Right cardiac atrium (tissue), 5 donors: ENCODE data around the gene AKAP11. TPM values are rescaled to one million over a fixed set of nuclear protein-coding genes. Genes with fewer than 3 reads are reported as not detected.

Experiments used
- ATAC-seq, 2 donors: fragments of 200-7000 bp; cut with Tn5 transposase; one replicate each; pipeline versions ENCODE4 v1.8.0 to v1.9.1; 2020; ENCODE audit warnings: moderate library complexity in 2 of 2, mild to moderate bottlenecking in 1 of 2
- DNase-seq, 3 donors: peaks; one replicate each; pipeline ENCODE4 v3.0.0-alpha.2; 2020
- H3K27ac ChIP-seq: one replicate; pipeline ENCODE4 v1.5.1; 2013; ENCODE audit warnings: mild to moderate bottlenecking, low read length, control low read depth, moderate library complexity
- H3K27me3 ChIP-seq: one replicate; pipeline ENCODE4 v1.6.1; 2013; ENCODE audit not compliant: control insufficient read depth, insufficient read depth
- H3K4me1 ChIP-seq: one replicate; pipeline ENCODE4 v1.6.1; 2013; ENCODE audit warnings: low read length; ENCODE audit not compliant: control insufficient read depth, insufficient read depth
- H3K4me3 ChIP-seq: one replicate; pipeline ENCODE4 v1.5.1; 2013; ENCODE audit warnings: low read length, control low read depth
- H3K9me3 ChIP-seq: one replicate; pipeline ENCODE4 v1.6.1; 2013; ENCODE audit warnings: low read length; ENCODE audit not compliant: control insufficient read depth
- WGBS: extraction: QIAGEN DNeasy Blood & Tissue Kit; methylation state at CpG from one replicate; pipeline ENCODE4 v1.1.7; 2013; 5-methylcytosine and 5-hydroxymethylcytosine counted together
- intact Hi-C, 4 donors: fragments of 100-400 bp; cut with DNase I; formaldehyde crosslinking; loops; one replicate each; pipeline versions ENCODE4 v1.11.0 to v1.14.0; 2022 to 2023
- polyA plus RNA-seq: library from polyadenylated mRNA; stranded (reverse); fragments of 200-250 nt; gene quantifications from one replicate; pipeline ENCODE4 v1.2.3, GENCODE V29; 2013
- total RNA-seq, 4 donors: library from RNA; stranded (reverse); fragmentation: NEBNext Ultra II Directional; extraction: Animal tissue kit (Norgen Biotek cat#: 25700); gene quantifications; one replicate each; pipeline ENCODE4 v1.2.1, GENCODE V29; 2021
- donor health status: healthy with polysubstance abuse.
- donor health status: DM: no; HTN: yes; CAD: no.
- donor health status: DM: no; HTN: no; CAD: no.
- donor health status: DM: no; HTN: yes; CAD: no; lungs with severe emphysema.
- donor health status: DM: yes; HTN: yes; CAD: no.

AKAP11 gene
- total and polyA plus RNA-seq, 5 donors = 7.6 to 41.3 (median 36.2) TPM

- 46% methylated on average over 6 of the region's 6 CpGs for WGBS
- H3K4me3 ChIP-seq = no peak overlapping the region
- no peak overlapping the region for H3K27ac ChIP-seq
- ATAC-seq = no peak
- no peaks in the 10 kb centered on the region for H3K27me3 ChIP-seq
- H3K4me1 ChIP-seq = no peaks in the 10 kb centered on the region
- intact Hi-C loops = no loop called here
- DNase-seq = no peak
- no peaks in the 10 kb centered on the region for H3K9me3 ChIP-seq
Observed at GRCh38 chr13:42334329-42334706, 62.4 kb downstream of the AKAP11 start.

GRCh38 chr13:42337808-42338600 is 66.1 kb downstream of the AKAP11 start:
- Histone ChIP-seq H3K27ac (no peak overlapping the region), H3K27me3 (no peaks in the 10 kb centered on the region), H3K4me1 (no peaks in the 10 kb centered on the region), H3K9me3 (no peaks in the 10 kb centered on the region), H3K4me3 (no peak overlapping the region)
- WGBS = 76% methylated on average over 7 of the region's 7 CpGs
- intact Hi-C loops = no loop called here
- ATAC-seq (no peak), DNase-seq (no peak)

- Histone ChIP-seq H3K4me1 (no peaks in the 10 kb centered on the region), H3K4me3 (no peak overlapping the region), H3K27me3 (no peaks in the 10 kb centered on the region), H3K9me3 (no peaks in the 10 kb centered on the region), H3K27ac (no peak overlapping the region)
- ATAC-seq (no peak), DNase-seq (no peak)
- 63% methylated on average over 3 of the region's 3 CpGs for WGBS
- intact Hi-C loops = no loop called here
Observed at GRCh38 chr13:42345367-42345766, 73.4 kb downstream of the AKAP11 start.

- Histone ChIP-seq H3K27me3 (no peaks in the 10 kb centered on the region), H3K27ac (no peak overlapping the region), H3K4me3 (no peak overlapping the region), H3K4me1 (no peaks in the 10 kb centered on the region), H3K9me3 (no peaks in the 10 kb centered on the region)
- DNase-seq (no peak), ATAC-seq (no peak)
- 69% methylated on average over 4 of the region's 4 CpGs for WGBS
- intact Hi-C loops = no loop called here
Observed at GRCh38 chr13:42348576-42348975, 76.6 kb downstream of the AKAP11 start.

GRCh38 chr13:42350141-42350540 is 78.2 kb downstream of the AKAP11 start:
- Histone ChIP-seq H3K9me3 (no peaks in the 10 kb centered on the region), H3K4me1 (no peaks in the 10 kb centered on the region), H3K27me3 (no peaks in the 10 kb centered on the region), H3K4me3 (no peak overlapping the region), H3K27ac (no peak overlapping the region)
- WGBS = 65% methylated on average over 4 of the region's 4 CpGs
- DNase-seq (no peak), ATAC-seq (no peak)
- intact Hi-C loops = no loop called here

- DNase-seq = no peak
Observed at GRCh38 chr13:42354241-42355091, 82.5 kb downstream of the AKAP11 start.

GRCh38 chr13:42355092-42355485 is 83.1 kb downstream of the AKAP11 start:
- no peak for ATAC-seq
- no peak overlapping the region for H3K4me3 ChIP-seq
- H3K4me1 ChIP-seq = no peaks in the 10 kb centered on the region
- H3K27ac ChIP-seq = no peak overlapping the region
- WGBS = 70% methylated on average over 4 of the region's 4 CpGs
- intact Hi-C loops = no loop called here
- no peak for DNase-seq
- no peaks in the 10 kb centered on the region for H3K9me3 ChIP-seq
- H3K27me3 ChIP-seq = no peaks in the 10 kb centered on the region

More at GRCh38 chr13:42354241-42355091, 82.5 kb downstream of the AKAP11 start:
- no peak overlapping the region for H3K27ac ChIP-seq
- peak in 1 of 2 donors; percentile 48 for ATAC-seq
- H3K27me3 ChIP-seq = no peaks in the 10 kb centered on the region
- H3K4me3 ChIP-seq = no peak overlapping the region
- WGBS = 29% methylated on average over 6 of the region's 6 CpGs
- H3K4me1 ChIP-seq = no peaks in the 10 kb centered on the region
- intact Hi-C loops = no loop called here
- H3K9me3 ChIP-seq = no peaks in the 10 kb centered on the region

GRCh38 chr13:42355491-42356183 is 83.7 kb downstream of the AKAP11 start:
- Histone ChIP-seq H3K27ac (no peak overlapping the region), H3K27me3 (no peaks in the 10 kb centered on the region), H3K9me3 (no peaks in the 10 kb centered on the region), H3K4me1 (no peaks in the 10 kb centered on the region), H3K4me3 (no peak overlapping the region)
- WGBS = 90% methylated on average over 6 of the region's 6 CpGs
- intact Hi-C loops = no loop called here
- DNase-seq (no peak), ATAC-seq (no peak)

GRCh38 chr13:42356184-42356575 is 84.2 kb downstream of the AKAP11 start:
- WGBS = 87% methylated on average over 5 of the region's 5 CpGs
- Histone ChIP-seq H3K4me3 (no peak overlapping the region), H3K27ac (no peak overlapping the region), H3K9me3 (no peaks in the 10 kb centered on the region), H3K27me3 (no peaks in the 10 kb centered on the region), H3K4me1 (no peaks in the 10 kb centered on the region)
- ATAC-seq (no peak), DNase-seq (no peak)
- intact Hi-C loops = no loop called here

GRCh38 chr13:42360046-42360574 is 88.2 kb downstream of the AKAP11 start:
- Histone ChIP-seq H3K27me3 (no peaks in the 10 kb centered on the region), H3K4me1 (no peaks in the 10 kb centered on the region), H3K9me3 (no peaks in the 10 kb centered on the region), H3K4me3 (no peak overlapping the region), H3K27ac (no peak overlapping the region)
- intact Hi-C loops = no loop called here
- DNase-seq (no peak), ATAC-seq (no peak)
- 75% methylated on average over 8 of the region's 8 CpGs for WGBS

GRCh38 chr13:42361701-42362100 is 89.7 kb downstream of the AKAP11 start:
- no peak for ATAC-seq
- intact Hi-C loops = no loop called here
- H3K4me3 ChIP-seq = no peak overlapping the region
- DNase-seq = no peak
- H3K9me3 ChIP-seq = no peaks in the 10 kb centered on the region
- H3K27ac ChIP-seq = no peak overlapping the region
- no peaks in the 10 kb centered on the region for H3K4me1 ChIP-seq
- H3K27me3 ChIP-seq = no peaks in the 10 kb centered on the region
- WGBS = 61% methylated on average over 6 of the region's 6 CpGs
